NB4 (cell line): ENCODE results near the gene TNFRSF1A.

ENCODE experiments used
- DNase-seq: peaks from one replicate; pipeline ENCODE4 v3.0.0; 2010; ENCODE audit warnings: low read depth
- H3K4me3 ChIP-seq: one replicate; pipeline ENCODE4 v1.5.1; 2011; ENCODE audit warnings: mild to moderate bottlenecking, low read depth, low read length, moderate library complexity
- CTCF ChIP-seq: IDR thresholded peaks from one replicate; pipeline ENCODE4 v1.5.1; 2012; ENCODE audit warnings: low read depth, low read length
- MAX ChIP-seq: IDR thresholded peaks from 2 replicates; pipeline ENCODE4 v1.6.1; 2011; ENCODE audit warnings: low read depth, low read length
- MYC ChIP-seq: IDR thresholded peaks from 2 replicates; pipeline ENCODE4 v1.6.1; 2011; ENCODE audit warnings: low read depth, low read length
- POLR2A ChIP-seq: IDR thresholded peaks from 2 replicates; pipeline ENCODE4 v1.6.1; 2011; ENCODE audit warnings: mild to moderate bottlenecking; ENCODE audit not compliant: insufficient read length; ENCODE audit errors: extremely low read depth

Gene TNFRSF1A

GRCh38 chr12:6386038-6386437 lies 44.2 kb upstream of the TNFRSF1A start:
- DNase-seq, result no peak
- H3K4me3 ChIP-seq, result no peak overlapping the region
- TF ChIP-seq MAX (no peak), MYC (no peak), CTCF (no peak), POLR2A (no peak)

- no peak for DNase-seq
- H3K4me3 ChIP-seq, result peak overlapping the region; percentile 80
- TF ChIP-seq CTCF (no peak), POLR2A (no peak), MAX (no peak), MYC (no peak)
Observed at GRCh38 chr12:6384499-6385436, 42.9 kb upstream of the TNFRSF1A start.

- H3K4me3 ChIP-seq, result peak within 1 kb of the TSS; percentile 80
- TF ChIP-seq CTCF, result no peak
- peak; percentile 87 for TF ChIP-seq MAX
- peak; percentile 57 for TF ChIP-seq POLR2A
- peak; percentile 91 for TF ChIP-seq MYC
- DNase-seq, result peak; percentile 95
Observed at GRCh38 chr12:6383572-6384498, 42.0 kb upstream of the TNFRSF1A start, which contains the start of gene LTBR. TSS of gene LTBR (plus strand) at chr12:6384162. CDS start at chr12:6384359, 197 bp downstream.

GRCh38 chr12:6382982-6383381 lies 41.1 kb upstream of the TNFRSF1A start:
- no peak for DNase-seq
- H3K4me3 ChIP-seq, result no peak overlapping the region
- no peak for TF ChIP-seq MAX
- TF ChIP-seq CTCF, result no peak
- no peak for TF ChIP-seq POLR2A
- no peak for TF ChIP-seq MYC

GRCh38 chr12:6382371-6382770 lies 40.5 kb upstream of the TNFRSF1A start:
- H3K4me3 ChIP-seq, result no peak overlapping the region
- no peak for DNase-seq
- TF ChIP-seq CTCF (no peak), MAX (no peak)
